Kidney glomerular epithelial cell (primary cell): Measurements from ENCODE around the gene ILF2.
"Not testable (repeated sequence)": the region's sequence is repeated elsewhere in the genome, so short reads cannot be mapped to it uniquely, and the experiment has no call there.

Experiments
- DNase-seq: peaks from one replicate; lab custom pipeline; 2025; lab: John Stamatoyannopoulos, UW

Gene ILF2

GRCh38 chr1:153679337-153680119 is 8.7 kb upstream of the ILF2 start:
- DNase-seq, result no peak

GRCh38 chr1:153678519-153679336 is 7.9 kb upstream of the ILF2 start, which contains the start of gene NPR1:
TSS of gene NPR1 (plus strand) at chr1:153678688. CDS start at chr1:153679109, 421 bp downstream.
- no peak for DNase-seq

- DNase-seq, result peak; percentile 33
These were observed 7.1 kb upstream of the ILF2 start for GRCh38 chr1:153677718-153678518.

GRCh38 chr1:153673511-153673910 is 2.7 kb upstream of the ILF2 start:
- DNase-seq, result no peak

- peak; percentile 84 for DNase-seq
These were observed 998 bp upstream of the ILF2 start for GRCh38 chr1:153671628-153672353.

- no peak for DNase-seq
These were observed 435 bp downstream of the ILF2 start for GRCh38 chr1:153670257-153670858.

GRCh38 chr1:153669606-153670005 is 1.2 kb downstream of the ILF2 start:
- DNase-seq, result no peak

GRCh38 chr1:153668672-153669071 is 2.1 kb downstream of the ILF2 start:
- DNase-seq, result not testable (repeated sequence)

- no peak for DNase-seq
These were observed 3.4 kb downstream of the ILF2 start for GRCh38 chr1:153667439-153667838.

- no peak for DNase-seq
These were observed 7.6 kb downstream of the ILF2 start for GRCh38 chr1:153663211-153663610.

- no peak for DNase-seq
These were observed 8.5 kb downstream of the ILF2 start for GRCh38 chr1:153662269-153662668.

GRCh38 chr1:153661111-153661708 is 9.6 kb downstream of the ILF2 start:
- DNase-seq, result no peak

- DNase-seq, result no peak
These were observed 11.1 kb downstream of the ILF2 start for GRCh38 chr1:153659656-153660055.

- DNase-seq, result no peak
These were observed 11.6 kb downstream of the ILF2 start for GRCh38 chr1:153659175-153659534.

- DNase-seq, result peak; percentile 84
These were observed 12.2 kb downstream of the ILF2 start, which contains the start of gene SNAPIN for GRCh38 chr1:153658400-153659174. TSS of gene SNAPIN (plus strand) at chr1:153658703. CDS start at chr1:153658744, 41 bp downstream.

GRCh38 chr1:153655333-153655732 is 15.5 kb downstream of the ILF2 start:
- no peak for DNase-seq

GRCh38 chr1:153652805-153653500 is 17.8 kb downstream of the ILF2 start:
- DNase-seq, result peak; percentile 53

- no peak for DNase-seq
These were observed 19.0 kb downstream of the ILF2 start for GRCh38 chr1:153651771-153652170.

GRCh38 chr1:153649863-153650235 is 20.9 kb downstream of the ILF2 start:
- no peak for DNase-seq
